Epithelial cell of proximal tubule (primary cell): ENCODE results near the gene STXBP1. TPM values are rescaled to one million over a fixed set of nuclear protein-coding genes. Genes with fewer than 3 reads are reported as not detected.

Source experiments
- DNase-seq: peaks from one replicate; pipeline ENCODE4 v3.0.0-alpha.2; 2011; ENCODE audit warnings: low read depth
- H3K4me3 ChIP-seq: 2 replicates; pipeline ENCODE4 v1.5.1; 2011; ENCODE audit warnings: low read depth, mild to moderate bottlenecking, low read length
- CTCF ChIP-seq: conservative IDR thresholded peaks from 2 replicates; pipeline ENCODE4 v1.5.1; 2012; ENCODE audit warnings: low read depth, mild to moderate bottlenecking, low read length
- total RNA-seq: library from RNA; depleted of rRNA; stranded (reverse); fragments of >200 nt; gene quantifications from 2 replicates; pipeline ENCODE4 v1.2.3, GENCODE V29; 2015

Gene STXBP1
- total RNA-seq, 1 donor from 2014 or later = 14.6 TPM

DNA sequence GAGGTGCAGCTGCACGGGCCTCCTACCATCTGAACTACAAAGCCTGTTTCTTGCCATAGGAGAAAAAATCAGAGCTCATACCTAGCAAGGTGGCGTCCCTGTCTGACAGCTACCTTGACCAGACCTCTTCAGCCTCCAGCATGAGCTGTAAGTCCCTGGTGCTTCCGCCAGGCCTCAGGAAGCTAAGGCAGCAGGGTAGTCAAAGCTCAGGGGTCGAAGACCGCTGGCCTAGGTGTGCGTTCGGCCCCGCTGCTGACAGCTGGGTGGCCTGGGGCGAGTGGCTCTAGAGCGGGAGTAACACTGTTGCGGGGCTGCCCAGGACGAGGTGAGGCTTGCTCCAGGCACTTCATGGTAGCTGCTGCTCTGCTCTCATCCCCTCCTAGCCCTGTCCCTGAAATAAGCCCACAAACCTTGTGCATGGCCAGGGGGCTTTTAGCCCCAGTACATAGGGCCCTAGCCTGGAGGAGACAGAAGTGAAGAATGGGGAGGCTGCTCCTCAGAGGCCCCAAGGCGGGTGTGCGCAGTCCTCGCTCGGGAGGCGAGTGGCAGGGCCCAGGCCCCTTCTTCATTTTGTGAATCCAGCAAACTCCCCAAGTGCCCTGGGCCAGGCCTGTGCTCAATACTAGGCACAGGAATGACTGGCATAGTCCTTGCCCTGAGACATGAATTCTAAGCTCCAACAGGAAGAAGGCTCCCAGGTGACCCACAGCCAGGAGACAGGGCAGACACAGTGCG, 117.6 kb downstream of the STXBP1 start:
- H3K4me3 ChIP-seq = no peak overlapping the region
- TF ChIP-seq CTCF = no peak
- no peak for DNase-seq

DNA sequence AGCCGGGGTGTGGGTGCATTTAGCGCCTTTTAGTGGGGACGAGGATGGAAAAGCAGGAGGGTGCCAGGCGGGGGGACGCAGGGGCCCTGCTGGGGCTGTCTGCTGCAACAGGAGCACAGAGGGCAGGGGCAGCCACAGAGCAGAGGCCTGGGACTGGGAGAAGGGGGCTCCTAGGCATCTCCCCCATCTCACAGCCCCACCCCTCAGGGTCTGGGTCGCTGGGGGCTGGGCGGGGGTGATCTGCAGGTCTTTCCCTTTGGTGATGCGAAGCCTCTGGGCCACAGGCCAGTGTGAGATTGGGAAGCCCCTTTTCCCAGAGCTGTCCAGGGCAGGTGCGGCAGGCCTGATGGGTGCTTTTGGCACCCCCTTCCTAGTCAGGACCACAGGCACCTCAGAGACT, 118.2 kb downstream of the STXBP1 start:
- no peak overlapping the region for H3K4me3 ChIP-seq
- TF ChIP-seq CTCF = no peak
- no peak for DNase-seq

- no peak for TF ChIP-seq CTCF
- DNase-seq = no peak
- H3K4me3 ChIP-seq = no peak overlapping the region
These were observed 118.8 kb downstream of the STXBP1 start for GRCh38 chr9:127730799-127731410.

DNA sequence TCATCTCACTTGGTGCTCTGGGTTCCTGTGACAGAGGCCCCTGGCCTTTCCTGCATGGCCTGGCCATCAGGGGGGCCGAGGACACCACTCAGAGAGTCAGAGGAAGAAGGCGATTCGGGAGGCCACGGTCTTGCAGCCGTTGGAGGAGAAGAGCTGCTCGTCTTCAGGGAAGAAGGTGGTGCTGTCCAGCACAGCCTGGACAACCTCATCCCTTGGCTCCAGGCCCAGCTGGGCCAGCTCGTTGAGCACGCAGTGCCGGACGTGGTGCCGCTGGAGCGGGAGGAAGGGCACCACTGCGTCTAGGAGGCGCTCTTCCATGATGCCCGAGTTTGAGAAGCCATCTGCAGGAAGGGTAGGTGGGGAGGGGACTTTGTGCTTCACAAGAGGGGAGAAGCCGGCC, 119.9 kb downstream of the STXBP1 start:
- no peak for DNase-seq
- TF ChIP-seq CTCF = no peak
- H3K4me3 ChIP-seq = no peak overlapping the region

- no peak overlapping the region for H3K4me3 ChIP-seq
- no peak for TF ChIP-seq CTCF
- no peak for DNase-seq
These were observed 120.4 kb downstream of the STXBP1 start for GRCh38 chr9:127732444-127732843.

DNA sequence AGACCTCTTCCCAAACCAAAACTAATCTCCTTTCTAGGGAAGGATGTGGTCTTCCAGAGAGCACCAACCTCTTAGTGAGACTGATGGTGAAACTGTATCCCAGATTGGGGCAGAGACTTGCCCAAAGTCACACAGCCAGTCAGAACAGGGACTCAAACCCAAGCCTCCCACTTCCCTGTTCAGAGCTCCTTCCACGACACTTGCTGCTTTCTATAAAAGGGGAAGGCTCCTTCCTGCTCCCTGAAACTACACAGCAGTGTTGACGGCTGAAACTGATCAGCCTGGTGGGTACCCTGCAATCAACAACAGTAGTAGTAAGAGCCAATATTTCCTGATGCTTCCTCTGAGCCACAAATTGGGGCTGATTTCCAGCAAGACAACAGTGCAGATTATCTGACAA, 121.5 kb downstream of the STXBP1 start:
- no peak overlapping the region for H3K4me3 ChIP-seq
- DNase-seq = no peak
- TF ChIP-seq CTCF = no peak

DNA sequence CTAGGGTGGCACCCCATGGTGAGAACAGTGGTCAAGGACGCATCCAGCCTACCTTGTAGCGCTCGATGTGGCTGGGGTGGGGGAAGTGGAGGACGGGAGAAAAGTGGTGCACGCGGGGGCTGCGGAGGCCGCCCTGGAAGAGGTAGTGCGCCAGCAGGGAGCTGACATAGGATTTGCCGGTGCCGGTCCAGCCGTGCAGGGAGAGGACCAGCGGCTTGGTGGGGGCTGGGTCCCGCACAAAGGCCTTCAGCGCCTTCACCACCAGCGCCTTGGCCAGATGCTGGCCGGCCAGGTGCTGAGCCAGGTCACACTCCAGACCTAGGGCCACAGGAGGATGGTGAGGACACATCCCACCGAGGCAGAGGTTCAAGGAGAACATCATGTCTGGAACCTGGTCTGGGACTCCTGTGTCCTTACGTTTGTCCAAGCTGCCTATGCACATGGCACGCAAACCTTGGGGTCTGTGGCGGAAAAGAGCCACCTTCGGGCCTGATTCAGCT, 122.2 kb downstream of the STXBP1 start:
- peak overlapping the region; percentile 70 for H3K4me3 ChIP-seq
- TF ChIP-seq CTCF = no peak

More for the DNA sequence above, 122.2 kb downstream of the STXBP1 start:
- no peak for DNase-seq
